ENCODE data around the gene ZNF423.
"Not testable (repeated sequence)": the region's sequence is repeated elsewhere in the genome, so short reads cannot be mapped to it uniquely, and the experiment has no call there.

The ZNF423 gene

GRCh38 chr16:49563666-49564065, 292.2 kb downstream of the ZNF423 start:
- no peak overlapping the region for H3K4me3 ChIP-seq (ENCODE audit: low read length)
- no peak for TF ChIP-seq CTCF (conservative IDR thresholded peaks at IDR 0.05; ENCODE audit: low read length)
- peak; percentile 10 for DNase-seq (ENCODE audit: low read depth)

GRCh38 chr16:49562894-49563293, 293.0 kb downstream of the ZNF423 start:
- DNase-seq (ENCODE audit: low read depth); H3K4me3 ChIP-seq (ENCODE audit: low read length): not testable (repeated sequence)

- no peak overlapping the region for H3K4me3 ChIP-seq (ENCODE audit: low read length)
- no peak for DNase-seq (ENCODE audit: low read depth)
- TF ChIP-seq CTCF (conservative IDR thresholded peaks at IDR 0.05; ENCODE audit: low read length): no peak
Observed at GRCh38 chr16:49562228-49562627, 293.7 kb downstream of the ZNF423 start.

- DNase-seq (ENCODE audit: low read depth): no peak
- H3K4me3 ChIP-seq (ENCODE audit: low read length): no peak overlapping the region
- TF ChIP-seq CTCF (conservative IDR thresholded peaks at IDR 0.05; ENCODE audit: low read length): no peak
Observed at GRCh38 chr16:49560004-49560830, 295.7 kb downstream of the ZNF423 start.

GRCh38 chr16:49559242-49559641, 296.7 kb downstream of the ZNF423 start:
- DNase-seq (ENCODE audit: low read depth): no peak
- TF ChIP-seq CTCF (conservative IDR thresholded peaks at IDR 0.05; ENCODE audit: low read length): no peak
- H3K4me3 ChIP-seq (ENCODE audit: low read length): no peak overlapping the region

DNA sequence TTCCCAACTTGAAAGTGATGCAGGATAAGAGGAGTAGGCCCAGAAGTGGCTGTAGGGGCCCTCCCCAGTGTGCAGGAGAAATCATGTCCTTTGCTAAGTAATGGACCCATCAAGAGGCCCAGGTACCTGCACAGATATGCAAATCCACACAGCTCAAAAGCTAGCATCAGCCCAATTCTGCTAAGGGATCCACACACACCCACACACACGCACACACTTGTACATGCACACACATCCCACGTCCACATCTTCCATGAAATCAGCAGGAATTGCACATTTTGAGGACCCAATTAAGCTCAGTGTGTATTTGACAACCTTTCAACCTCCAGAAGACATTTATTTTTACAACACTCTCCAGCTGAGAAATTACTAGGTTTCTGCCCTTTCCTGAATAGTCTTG, 297.5 kb downstream of the ZNF423 start:
- H3K4me3 ChIP-seq (ENCODE audit: low read length): no peak overlapping the region
- DNase-seq (ENCODE audit: low read depth): no peak

More for the DNA sequence above, 297.5 kb downstream of the ZNF423 start:
- no peak for TF ChIP-seq CTCF (conservative IDR thresholded peaks at IDR 0.05; ENCODE audit: low read length)
